ENCODE data around the gene ARHGDIA. TPM values are rescaled to one million over a fixed set of nuclear protein-coding genes. Genes with fewer than 3 reads are reported as not detected.

Gene ARHGDIA
- total and polyA plus RNA-seq, 11 donors: 81.4 to 296 (median 152) TPM

GRCh38 chr17:81831957-81832607 is 39.1 kb downstream of the ARHGDIA start:
- WGBS, 4 donors: 19 to 28% (median 24%) methylated on average over 18 of the region's 18 CpGs
- peaks cover 0 to 39% (median 23%) of the 10 kb centered on the region in 12 donors for H3K4me1 ChIP-seq
- DNase-seq: peak in 1 of 5 donors; percentile 49

GRCh38 chr17:81831563-81831956 is 39.6 kb downstream of the ARHGDIA start:
- Histone ChIP-seq H3K4me1 (peaks cover 0 to 39% (median 23%) of the 10 kb centered on the region in 12 donors), H3K36me3 (no peaks in the 10 kb centered on the region), H3K4me3 (peak overlapping the region in 7 of 12 donors; percentile 87 to 98 (median 92)), H3K9me3 (no peaks in the 10 kb centered on the region), H3K27me3 (no peaks in the 10 kb centered on the region), H3K27ac (peak overlapping the region in 11 of 12 donors; percentile 80 to 95 (median 94))
- ATAC-seq (no peak), DNase-seq (no peak)
- intact Hi-C loops (cut with DNase I): no loop called here
- TF ChIP-seq POLR2A (IDR thresholded peaks at IDR 0.05): no peak
- 82 to 91% (median 87%) methylated on average over 5 to 7 of the region's 7 CpGs for WGBS, 4 donors

More at GRCh38 chr17:81831957-81832607, 39.1 kb downstream of the ARHGDIA start:
- ATAC-seq: peak; percentile 23 to 52 (median 32)
- intact Hi-C loops (cut with DNase I): no loop called here
- H3K9me3 ChIP-seq: no peaks in the 10 kb centered on the region
- H3K4me3 ChIP-seq: peak overlapping the region; percentile 59 to 98 (median 90)
- H3K36me3 ChIP-seq: no peaks in the 10 kb centered on the region
- no peaks in the 10 kb centered on the region for H3K27me3 ChIP-seq
- peak overlapping the region; percentile 20 to 95 (median 93) for H3K27ac ChIP-seq
- no peak for TF ChIP-seq POLR2A (IDR thresholded peaks at IDR 0.05)
- TF ChIP-seq, protein P1, sequence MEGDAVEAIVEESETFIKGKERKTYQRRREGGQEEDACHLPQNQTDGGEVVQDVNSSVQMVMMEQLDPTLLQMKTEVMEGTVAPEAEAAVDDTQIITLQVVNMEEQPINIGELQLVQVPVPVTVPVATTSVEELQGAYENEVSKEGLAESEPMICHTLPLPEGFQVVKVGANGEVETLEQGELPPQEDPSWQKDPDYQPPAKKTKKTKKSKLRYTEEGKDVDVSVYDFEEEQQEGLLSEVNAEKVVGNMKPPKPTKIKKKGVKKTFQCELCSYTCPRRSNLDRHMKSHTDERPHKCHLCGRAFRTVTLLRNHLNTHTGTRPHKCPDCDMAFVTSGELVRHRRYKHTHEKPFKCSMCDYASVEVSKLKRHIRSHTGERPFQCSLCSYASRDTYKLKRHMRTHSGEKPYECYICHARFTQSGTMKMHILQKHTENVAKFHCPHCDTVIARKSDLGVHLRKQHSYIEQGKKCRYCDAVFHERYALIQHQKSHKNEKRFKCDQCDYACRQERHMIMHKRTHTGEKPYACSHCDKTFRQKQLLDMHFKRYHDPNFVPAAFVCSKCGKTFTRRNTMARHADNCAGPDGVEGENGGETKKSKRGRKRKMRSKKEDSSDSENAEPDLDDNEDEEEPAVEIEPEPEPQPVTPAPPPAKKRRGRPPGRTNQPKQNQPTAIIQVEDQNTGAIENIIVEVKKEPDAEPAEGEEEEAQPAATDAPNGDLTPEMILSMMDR (IDR thresholded peaks at IDR 0.05): no peak

- DNase-seq (no peak), ATAC-seq (no peak)
- intact Hi-C loops (cut with DNase I): no loop called here
- no peaks in the 10 kb centered on the region for H3K27me3 ChIP-seq
- TF ChIP-seq POLR2A (IDR thresholded peaks at IDR 0.05): no peak
- TF ChIP-seq, protein P1 (IDR thresholded peaks at IDR 0.05): no peak
- H3K9me3 ChIP-seq: no peaks in the 10 kb centered on the region
- no peaks in the 10 kb centered on the region for H3K36me3 ChIP-seq
- H3K4me1 ChIP-seq: peaks cover 0 to 42% (median 23%) of the 10 kb centered on the region in 12 donors
- no peak overlapping the region for H3K27ac ChIP-seq
- WGBS, 4 donors: 89 to 92% (median 90%) methylated on average over 2 to 6 of the region's 6 CpGs
- no peak overlapping the region for H3K4me3 ChIP-seq
Measured at GRCh38 chr17:81829858-81830257, 41.3 kb downstream of the ARHGDIA start.

- Histone ChIP-seq H3K36me3 (peaks cover 0 to 10% (median 0%) of the 10 kb centered on the region in 9 donors), H3K27me3 (no peaks in the 10 kb centered on the region), H3K9me3 (no peaks in the 10 kb centered on the region), H3K4me1 (peaks cover 0 to 35% (median 17%) of the 10 kb centered on the region in 12 donors), H3K4me3 (no peak overlapping the region), H3K27ac (no peak overlapping the region)
- TF ChIP-seq, protein P1 (IDR thresholded peaks at IDR 0.05): no peak
- TF ChIP-seq POLR2A (IDR thresholded peaks at IDR 0.05): no peak
- ATAC-seq: no peak
- WGBS, 4 donors: 69 to 84% (median 81%) methylated on average over 7 of the region's 7 CpGs
- no peak for DNase-seq
- intact Hi-C loops (cut with DNase I): no loop called here
Measured at GRCh38 chr17:81828656-81829055, 42.5 kb downstream of the ARHGDIA start.

Measured in heart left ventricle (tissue), 16 donors.